GM19193 (cell line): ENCODE results near the gene RCSD1.

Experiments
- POLR2A ChIP-seq: IDR thresholded peaks from 4 replicates; pipeline ENCODE4 v1.6.1; 2011; ENCODE audit not compliant: insufficient read depth, insufficient read length; ENCODE audit errors: extremely low read depth

Gene RCSD1

GRCh38 chr1:167678838-167679237 lies 48.8 kb downstream of the RCSD1 start:
- no peak for TF ChIP-seq POLR2A

GRCh38 chr1:167679714-167680113 lies 49.7 kb downstream of the RCSD1 start:
- TF ChIP-seq POLR2A, result no peak

GRCh38 chr1:167681024-167681423 lies 51.0 kb downstream of the RCSD1 start:
- no peak for TF ChIP-seq POLR2A

DNA sequence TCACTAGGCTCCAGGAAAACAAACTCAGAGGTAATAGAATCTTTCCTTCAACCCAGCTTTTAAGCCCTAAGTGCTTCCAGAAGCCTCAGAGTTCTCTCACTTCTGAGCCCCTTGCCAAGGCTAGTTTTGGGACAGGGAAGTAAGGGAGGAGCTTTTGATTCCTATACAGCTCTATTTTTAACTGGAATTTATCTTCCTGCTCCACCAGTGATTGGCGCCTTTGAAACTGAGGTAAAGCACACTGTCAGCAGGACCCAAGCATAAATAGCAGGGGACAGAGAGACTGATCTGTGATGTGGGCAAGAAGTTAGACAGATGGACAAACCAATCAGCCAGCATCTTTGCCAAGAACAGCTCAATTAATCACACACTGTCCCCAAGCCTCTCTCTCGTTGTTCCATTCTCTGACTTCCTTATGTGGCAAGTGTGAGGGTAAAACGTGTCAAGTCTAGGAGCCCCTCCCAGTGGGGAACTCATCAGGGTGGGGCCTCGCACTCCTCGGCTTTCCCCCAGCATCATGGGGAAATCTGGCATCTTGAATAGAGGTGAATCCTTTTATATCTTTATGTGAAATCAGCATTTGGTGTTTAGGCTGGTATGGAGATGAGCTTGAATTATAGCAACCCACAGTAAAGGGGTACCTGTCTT lies 51.5 kb downstream of the RCSD1 start:
- TF ChIP-seq POLR2A, result no peak

- no peak for TF ChIP-seq POLR2A
Measured at GRCh38 chr1:167683226-167683625, 53.2 kb downstream of the RCSD1 start.

DNA sequence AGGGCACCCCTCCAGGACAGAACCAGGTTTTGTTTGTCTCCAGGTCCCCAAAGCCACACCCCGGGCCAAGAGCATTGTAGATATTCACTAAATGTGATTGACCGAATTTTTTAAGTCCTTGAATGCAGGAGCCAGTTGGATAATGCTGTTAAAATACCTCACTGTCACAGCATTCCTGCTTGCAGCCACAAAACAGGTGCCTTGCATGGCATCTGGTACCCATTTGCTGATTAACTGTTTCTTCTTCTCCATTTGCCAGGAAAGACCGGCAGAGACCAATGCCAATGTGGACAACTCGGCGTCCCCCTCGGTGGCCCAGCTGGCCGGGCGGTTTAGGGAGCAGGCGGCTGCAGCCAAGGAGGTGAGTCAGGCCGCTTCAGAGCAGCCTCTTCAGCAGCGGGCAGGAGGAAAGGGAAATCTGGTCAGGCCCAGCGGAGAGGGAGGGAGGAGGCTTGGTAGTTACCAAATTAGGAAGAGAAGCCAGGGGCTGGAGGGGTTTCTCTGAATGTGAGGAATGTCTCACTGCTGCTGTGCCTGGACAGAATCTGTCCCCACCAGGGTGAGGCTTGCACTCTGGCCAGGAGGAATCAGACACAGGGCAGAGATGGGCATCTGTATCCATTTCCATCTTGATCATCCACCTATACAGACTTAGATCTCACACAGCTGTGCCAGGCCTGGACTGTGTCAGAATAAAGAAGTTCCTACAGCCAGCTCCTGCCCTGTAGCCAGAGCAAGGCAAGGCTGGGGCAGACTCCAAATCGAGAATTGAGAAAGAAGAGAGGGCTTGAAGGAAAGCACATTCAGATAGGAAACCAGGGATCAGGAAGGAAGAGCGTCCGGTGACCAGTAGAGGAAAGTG lies 53.8 kb downstream of the RCSD1 start:
- no peak for TF ChIP-seq POLR2A

DNA sequence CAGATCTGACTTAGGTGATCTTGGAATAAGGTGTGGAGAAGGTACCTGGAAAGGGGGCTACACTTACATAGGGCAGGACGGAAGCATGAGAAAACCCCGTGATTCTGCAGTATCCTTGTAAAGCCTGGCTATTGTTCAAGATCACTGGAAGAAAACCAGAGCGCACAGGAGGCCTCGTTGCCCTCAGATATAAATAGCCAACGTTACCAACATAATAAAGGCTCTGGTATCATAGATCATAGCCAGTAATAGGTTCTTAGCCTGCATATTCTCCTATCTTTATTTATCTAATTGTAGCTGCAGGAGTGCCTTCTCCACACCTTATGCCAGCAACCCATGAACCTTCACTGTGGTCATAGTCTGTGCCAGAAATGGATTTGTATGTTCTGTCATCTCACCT lies 55.8 kb downstream of the RCSD1 start:
- TF ChIP-seq POLR2A, result no peak

DNA sequence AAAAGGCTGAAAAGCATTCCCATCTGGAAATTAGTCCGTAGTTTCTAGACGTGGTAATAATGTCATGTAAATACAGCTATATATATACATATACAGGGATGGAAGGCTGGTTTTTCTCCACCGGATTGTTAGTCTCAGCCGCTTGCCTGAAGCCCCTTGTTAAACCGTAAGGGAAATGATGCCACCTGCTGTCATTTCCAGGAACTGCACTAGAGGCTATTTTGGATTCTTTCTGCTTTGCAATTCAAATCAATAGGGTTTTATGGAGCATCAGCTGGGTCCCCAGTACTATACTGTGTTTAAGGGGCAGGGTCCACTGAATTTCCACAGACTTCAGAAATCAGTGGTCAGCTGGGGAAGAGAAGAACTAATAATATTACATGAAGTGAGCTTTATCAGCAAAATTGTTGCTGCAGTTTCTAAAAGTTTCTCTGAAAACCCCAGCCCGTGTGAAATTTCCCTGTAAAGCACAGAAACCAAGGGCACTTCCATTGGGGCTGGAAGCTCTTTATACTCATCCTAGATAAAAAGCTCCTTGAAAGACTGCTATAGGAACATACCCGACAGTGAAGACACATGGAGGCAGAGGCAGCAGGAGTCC lies 58.0 kb downstream of the RCSD1 start:
- TF ChIP-seq POLR2A, result no peak

DNA sequence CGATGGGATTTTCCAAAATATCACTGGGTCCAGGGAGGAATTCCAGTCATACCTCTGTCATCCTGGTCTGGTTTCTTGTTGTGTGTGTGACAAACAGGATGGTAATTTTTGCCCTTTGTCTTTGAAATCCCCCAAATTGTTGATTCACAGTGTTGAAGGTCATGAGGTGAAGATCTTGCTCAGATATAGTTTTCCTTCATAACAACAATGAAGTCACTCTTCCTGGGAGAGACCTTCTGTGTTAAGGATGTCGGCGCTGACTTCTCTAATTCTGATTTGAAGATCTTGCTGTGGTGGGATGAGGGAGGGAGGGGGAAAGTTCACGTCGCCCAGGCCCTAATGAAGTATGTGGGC lies 59.5 kb downstream of the RCSD1 start:
- no peak for TF ChIP-seq POLR2A

DNA sequence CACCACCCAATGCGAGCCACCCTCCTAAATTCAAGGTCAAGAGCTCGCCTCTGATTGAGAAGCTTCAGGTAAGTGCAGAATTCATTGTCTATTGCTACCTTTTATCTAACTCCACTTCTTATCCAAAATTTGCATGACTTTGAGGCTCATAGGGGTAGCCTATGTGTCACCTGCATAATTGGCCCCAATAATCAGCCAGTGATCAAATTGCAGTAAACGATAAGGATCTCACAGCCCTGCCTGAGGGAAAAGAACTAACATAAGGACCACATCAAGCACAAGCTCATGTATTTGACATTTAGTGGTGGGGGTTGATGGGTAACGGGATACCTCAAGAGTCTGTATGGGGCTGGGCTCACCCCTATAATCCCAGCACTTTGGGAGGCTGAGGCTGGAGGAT lies 60.0 kb downstream of the RCSD1 start:
- no peak for TF ChIP-seq POLR2A

GRCh38 chr1:167693425-167694045 lies 63.5 kb downstream of the RCSD1 start:
- no peak for TF ChIP-seq POLR2A

DNA sequence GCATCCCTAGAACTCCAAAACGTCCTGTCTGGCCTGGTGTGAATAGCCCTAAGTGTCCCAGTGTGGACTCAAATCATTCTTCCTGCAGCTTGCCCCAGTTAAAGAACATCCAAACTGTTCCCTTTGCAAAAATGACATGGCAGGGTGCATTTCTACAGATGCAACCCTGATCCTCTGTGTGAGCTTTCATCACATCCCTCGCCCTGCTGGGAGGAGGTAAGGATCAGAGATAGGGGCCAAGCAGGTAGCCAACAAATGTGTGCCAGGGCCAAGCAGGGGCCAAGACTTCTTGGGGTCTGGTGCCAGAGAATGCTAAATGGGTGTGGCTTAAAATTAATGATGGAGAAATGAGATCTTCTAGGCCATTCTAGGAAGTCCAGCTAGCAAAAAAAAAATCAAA lies 64.7 kb downstream of the RCSD1 start:
- TF ChIP-seq POLR2A, result no peak

- no peak for TF ChIP-seq POLR2A
Measured at GRCh38 chr1:167695147-167695546, 65.1 kb downstream of the RCSD1 start.

GRCh38 chr1:167695756-167696561 lies 65.9 kb downstream of the RCSD1 start:
- no peak for TF ChIP-seq POLR2A
